NCI-H1436 (cell line): ENCODE measurements around the gene LRRC70.
"Not testable (repeated sequence)": the region's sequence is repeated elsewhere in the genome, so short reads cannot be mapped to it uniquely, and the experiment has no call there.

Experiments
- DNase-seq: peaks from one replicate; lab custom pipeline; 2025; lab: John Stamatoyannopoulos, UW

LRRC70 gene

DNA sequence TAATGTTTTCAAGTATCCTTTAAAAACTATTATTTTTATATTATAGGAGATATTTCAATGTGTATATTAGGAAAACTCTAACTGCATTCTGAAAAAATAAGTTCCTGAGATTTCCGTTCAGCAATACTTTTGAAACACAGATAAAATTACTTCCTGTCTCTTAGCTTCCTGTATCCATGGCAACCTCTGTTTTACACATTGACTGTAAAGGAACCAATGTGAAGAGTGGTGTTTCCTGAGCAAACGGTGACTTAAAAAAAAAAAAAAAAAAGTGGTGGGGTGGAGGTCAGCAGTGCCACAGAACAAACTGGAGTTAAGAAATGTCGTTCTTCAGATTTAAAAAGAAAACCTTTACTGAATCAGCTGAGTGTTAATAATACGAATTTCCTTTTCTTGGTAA, at the start of gene LRRC70:
Gene LRRC70, plus strand, starts transcription at position 280 of the 400 bp plus-strand sequence. CDS start 620 bp downstream, outside the sequence.
- no peak for DNase-seq

- DNase-seq, result no peak
Observed at GRCh38 chr5:62533597-62533996, 45.0 kb upstream of the LRRC70 start.

DNA sequence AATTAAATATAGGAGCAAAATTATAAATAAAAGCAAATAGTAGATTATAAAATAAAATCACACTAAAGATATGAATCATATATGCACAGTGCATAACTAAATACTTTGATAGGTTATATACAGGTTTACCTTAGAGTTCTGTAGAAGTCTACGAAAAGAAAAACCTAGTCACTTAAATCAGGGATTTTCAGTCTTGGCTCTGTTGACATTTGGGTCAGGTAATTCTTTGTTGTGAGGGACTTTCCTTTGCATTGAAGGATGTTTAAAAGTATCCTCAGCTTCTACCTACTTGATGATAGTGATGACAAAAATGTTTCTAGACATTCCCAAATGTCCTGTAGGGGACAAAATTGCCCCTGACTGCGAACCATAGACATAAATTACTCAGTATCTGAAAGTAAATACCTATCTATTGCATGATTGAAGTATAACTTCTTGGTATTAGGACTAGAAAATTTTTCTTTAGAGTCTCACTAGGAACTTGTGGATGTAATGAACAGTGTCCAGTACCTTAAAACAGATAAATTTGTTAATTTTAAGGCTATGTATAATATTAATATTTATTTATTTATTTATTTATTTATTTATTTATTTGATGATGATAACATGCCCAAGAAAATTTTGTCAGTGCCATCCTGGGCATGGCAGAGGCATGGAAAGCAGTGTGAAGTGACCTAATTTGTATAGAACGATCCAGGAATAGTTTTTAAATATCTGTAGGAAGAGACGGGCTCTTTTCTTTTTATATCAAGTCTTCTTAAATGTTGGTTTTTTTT, 44.0 kb upstream of the LRRC70 start:
- no peak for DNase-seq

DNA sequence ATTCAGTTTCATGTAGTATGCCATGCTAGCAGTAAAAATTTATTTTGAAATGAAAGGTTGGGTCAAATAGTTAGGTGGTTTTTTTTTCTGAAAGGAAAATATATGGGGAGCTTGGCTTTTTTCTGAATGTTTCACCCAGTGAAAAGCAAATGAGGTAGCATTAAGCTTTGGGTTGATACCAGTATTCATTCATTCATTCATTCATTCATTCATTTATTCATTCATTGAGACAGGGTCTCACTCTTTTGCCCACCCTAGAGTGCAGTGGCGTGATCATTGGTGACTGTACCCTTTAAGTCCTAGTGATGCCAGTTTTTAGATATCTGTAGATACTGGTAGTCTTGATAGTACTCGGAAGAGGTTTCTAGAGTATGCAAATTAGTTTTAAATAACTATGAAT, 42.4 kb upstream of the LRRC70 start:
- no peak for DNase-seq

- no peak for DNase-seq
Observed at GRCh38 chr5:62536783-62537182, 41.8 kb upstream of the LRRC70 start.

DNA sequence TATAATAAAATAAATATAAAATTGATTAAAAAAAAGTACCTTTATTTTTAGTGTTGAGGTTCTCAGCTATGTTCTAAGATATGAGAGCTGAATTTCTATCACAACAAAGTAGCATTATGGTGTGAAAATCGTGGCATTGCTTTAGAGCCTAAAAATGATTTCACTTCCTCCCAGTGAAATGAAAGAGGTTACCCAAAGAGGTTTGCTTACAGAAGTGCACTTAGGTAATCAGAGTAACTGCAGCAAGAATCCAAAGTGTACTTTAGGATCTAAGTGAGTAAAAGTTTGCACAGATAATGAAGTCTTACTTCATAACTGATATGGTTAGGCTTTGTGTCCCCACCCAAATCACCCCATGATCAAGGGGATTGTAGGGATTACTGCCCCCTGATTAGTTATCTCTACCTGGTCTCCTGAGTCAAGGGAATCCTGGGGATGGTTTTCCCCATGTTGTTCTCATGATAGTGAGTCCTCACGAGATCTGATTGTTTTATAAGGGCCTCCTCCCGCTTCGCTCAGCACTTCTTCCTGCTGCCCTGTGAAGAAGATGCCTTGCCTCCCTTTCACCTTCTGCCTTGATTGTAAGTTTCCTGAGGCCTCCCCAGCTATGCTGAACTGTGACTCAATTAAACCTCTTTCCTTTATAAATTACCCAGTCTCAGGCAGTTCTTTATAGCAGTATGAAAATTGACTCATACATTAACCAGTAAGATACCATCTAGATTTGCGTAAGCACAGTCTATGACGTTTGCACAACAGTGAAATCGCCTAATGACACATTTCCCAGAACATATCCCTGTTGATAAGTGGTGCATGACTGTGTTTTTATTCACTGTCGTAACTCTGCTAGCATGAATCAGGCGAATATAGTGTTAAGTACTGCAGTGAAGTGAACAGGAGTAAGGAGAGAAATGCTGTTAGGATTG, 40.3 kb upstream of the LRRC70 start:
- DNase-seq, result no peak

GRCh38 chr5:62542720-62543119, 35.9 kb upstream of the LRRC70 start:
- no peak for DNase-seq

- no peak for DNase-seq
Observed at GRCh38 chr5:62547945-62548630, 30.5 kb upstream of the LRRC70 start.

DNA sequence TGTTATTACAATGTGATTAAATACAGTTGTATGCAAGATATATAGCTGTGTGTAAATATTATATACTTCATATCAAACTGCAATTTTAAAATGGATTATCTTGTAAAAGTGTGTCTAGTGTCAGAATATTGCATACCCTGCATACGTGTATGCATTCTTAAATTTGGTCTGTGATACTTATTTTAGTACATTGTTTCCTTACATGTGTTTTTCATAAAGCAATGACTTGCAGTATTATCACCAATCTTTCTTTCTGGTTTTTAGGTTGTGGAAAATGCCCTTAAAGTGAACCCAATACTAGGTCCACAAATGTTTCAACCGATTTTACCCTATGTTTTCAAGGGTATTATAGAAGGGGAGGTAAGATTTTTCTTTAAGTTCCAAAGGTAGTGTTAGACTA, 28.5 kb upstream of the LRRC70 start:
- DNase-seq, result no peak

DNA sequence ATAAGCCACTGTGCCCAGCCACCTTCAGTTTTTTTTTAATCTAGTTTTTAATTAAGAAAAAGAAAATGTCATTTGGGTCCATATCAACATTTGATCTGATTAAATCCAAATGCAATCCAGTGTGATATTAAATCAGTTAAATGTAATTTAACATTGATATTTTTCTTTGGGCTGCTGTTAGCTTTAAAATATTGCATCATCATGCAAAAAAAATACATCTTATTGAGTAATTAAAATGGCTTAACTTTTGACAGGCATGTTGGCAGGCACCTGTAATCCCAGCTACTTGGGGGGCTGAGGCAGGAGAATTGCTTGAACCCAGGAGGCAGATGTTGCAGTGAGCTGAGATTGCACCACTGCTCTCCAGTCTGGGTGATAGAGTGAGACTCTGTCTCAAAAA, 22.7 kb upstream of the LRRC70 start:
- DNase-seq, result no peak

GRCh38 chr5:62558941-62559340, 19.7 kb upstream of the LRRC70 start:
- no peak for DNase-seq

- no peak for DNase-seq
Observed at GRCh38 chr5:62560786-62561185, 17.8 kb upstream of the LRRC70 start.

GRCh38 chr5:62561896-62562295, 16.7 kb upstream of the LRRC70 start:
- DNase-seq, result no peak

DNA sequence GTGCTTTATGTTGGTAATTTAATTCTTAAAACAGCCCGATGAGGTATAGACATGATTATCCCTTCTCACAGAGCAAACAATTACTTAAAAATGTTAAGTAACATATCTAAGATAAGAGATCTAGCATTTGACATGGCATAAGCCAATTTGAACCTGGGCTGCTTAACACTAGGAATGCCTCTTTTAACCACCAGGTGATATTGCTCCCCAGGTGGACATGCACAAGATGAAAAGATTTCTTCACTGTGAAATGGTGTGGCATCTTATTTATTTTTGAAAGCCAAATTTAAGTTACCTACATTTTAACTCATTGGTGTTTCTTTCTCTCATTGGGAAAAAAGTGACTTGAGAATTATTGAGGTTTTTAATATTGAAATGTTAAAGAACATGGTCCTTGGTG, 15.8 kb upstream of the LRRC70 start:
- DNase-seq, result no peak

DNA sequence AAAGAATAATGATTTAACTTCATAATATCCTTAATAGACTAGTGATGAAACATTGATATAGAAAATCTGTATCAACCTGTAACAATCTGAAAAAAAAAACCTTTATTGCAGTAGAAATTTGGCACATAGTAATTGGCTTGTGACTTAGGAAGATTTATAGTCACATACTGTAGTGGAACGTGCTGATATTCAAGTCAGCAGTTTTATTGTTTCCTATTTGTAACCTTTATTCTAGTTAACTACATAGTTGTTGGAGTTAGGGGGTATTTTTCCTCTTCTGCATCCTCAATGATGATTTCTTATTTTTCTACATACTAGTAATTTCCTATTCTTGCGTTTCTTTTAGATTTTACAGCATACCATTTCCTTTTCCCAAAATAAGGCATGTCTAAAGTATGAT, 14.5 kb upstream of the LRRC70 start:
- DNase-seq, result no peak

DNA sequence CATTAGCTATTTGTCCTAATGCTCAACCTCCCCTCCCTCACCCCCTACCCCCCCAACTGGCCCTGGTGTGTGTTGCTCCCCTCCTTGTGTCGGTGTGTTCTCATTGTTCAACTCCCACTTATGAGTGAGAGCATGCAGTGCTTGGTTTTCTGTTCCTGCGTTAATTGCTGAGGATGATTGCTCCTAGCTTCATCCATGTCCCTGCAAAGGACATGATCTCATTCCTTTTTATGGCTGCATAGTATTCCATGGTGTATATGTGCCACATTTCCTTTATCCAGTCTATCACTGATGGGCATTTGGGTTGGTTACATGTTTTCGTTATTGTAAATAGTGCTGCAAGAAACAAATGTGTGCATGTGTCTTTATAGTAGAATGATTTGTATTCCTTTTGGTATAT, 12.9 kb upstream of the LRRC70 start:
- not testable (repeated sequence) for DNase-seq

DNA sequence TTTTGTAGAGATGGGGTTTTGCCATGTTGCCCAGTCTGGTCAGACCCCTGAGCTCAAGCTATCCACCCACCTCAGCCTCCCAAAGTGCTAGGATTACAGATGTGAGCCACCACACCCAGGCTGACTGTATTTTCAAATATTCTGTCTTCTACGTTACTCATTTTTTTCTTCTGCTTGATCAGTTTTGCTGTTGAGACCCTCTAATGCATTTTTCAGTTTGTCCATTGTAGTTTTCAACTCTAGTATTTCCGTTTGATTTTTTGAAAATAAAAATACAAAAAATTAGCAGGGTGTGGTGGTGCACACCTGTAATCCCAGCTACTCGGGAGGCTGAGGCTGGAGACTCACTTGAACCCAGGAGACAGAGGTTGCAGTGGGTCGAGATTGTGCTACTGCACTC, 10.5 kb upstream of the LRRC70 start:
- no peak for DNase-seq

DNA sequence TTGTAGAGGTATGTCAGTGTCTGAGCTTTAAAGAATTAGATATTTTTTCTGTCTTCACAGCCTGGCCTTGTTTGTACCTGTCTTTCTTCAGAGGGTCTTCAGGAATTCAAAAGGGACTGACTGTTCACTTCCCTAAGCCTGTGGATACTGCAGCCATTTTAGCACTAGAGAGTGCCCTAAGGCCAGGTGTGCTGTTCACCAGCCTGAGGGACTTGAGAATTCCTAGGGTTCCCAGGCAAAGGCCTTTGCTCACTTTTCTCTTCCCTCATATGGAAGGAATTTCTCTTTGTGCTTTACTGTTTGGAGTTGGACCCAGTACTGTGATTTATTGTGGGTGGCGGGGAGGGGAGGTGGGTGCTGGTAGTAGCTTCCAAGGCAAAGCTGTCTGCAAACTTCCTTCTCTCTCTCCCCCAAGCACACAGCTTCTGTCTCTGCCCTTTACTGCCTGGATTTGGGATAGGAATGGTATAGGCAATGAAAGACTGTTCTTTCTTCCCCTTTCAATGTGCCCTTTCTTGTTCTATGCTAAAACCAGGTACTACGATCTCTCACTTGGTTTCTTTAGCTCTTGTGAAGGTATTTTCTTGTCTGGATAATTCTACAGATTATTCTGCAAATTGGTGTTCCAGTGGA, 9.7 kb upstream of the LRRC70 start:
- no peak for DNase-seq

DNA sequence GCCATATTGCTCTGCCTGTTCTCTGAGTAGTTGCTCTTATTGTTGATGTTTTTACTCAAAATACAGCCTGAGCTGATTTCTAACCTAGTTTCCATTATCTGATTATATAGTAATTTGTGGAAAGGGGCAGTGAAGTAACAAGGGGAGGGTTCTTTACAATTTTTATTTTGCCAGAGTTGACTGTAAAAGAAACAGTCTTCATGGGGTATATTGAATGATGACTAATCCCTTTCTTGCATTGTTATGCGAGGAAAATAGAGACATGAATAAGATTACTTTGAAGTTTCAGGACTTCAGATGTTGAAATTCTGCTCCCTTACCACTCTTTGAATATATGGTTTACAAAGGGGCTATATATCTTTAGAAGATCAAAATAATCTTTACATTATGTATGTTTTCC, 9.1 kb upstream of the LRRC70 start:
- DNase-seq, result no peak

DNA sequence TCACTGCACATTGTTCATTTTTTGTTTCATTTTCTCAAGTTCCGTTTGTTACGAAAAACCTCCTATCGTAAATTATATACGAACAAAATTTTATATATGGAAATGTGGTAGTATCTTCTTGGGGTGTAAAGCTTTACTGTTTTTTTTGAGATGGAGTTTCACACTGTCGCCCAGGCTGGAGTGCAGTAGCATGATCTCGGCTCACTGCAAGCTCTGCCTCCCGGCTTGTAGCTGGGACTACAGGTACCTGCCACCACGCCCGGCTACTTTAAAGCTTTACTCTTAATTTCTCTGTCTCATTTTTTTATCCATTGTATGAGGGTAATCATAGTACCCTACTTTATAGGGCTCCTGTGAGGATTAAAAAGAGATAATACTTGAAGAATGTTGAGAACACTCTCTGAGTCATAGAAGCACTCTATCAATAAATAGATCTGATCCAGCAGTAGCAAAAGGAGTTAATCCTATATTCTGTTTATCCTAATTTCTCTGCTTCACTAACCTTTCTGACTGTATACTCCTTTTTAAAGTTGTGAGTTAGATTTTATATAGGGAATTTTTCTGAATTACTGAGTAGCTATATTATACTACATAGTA, 5.6 kb upstream of the LRRC70 start:
- DNase-seq, result no peak

GRCh38 chr5:62574599-62574998, 4.0 kb upstream of the LRRC70 start:
- DNase-seq, result no peak

GRCh38 chr5:62575066-62575465, 3.6 kb upstream of the LRRC70 start:
- DNase-seq, result no peak
